GM21717 (cell line): Measurements from ENCODE around the gene ARID4B.
"Not testable (repeated sequence)": the region's sequence is repeated elsewhere in the genome, so short reads cannot be mapped to it uniquely, and the experiment has no call there.

Source experiments
- ATAC-seq: cut with Tn5 transposase; IDR thresholded peaks from one replicate; pipeline ENCODE4 v1.9.1; 2021; ENCODE audit warnings: mild to moderate bottlenecking, moderate library complexity; ENCODE audit not compliant: unreplicated experiment

Gene ARID4B

DNA sequence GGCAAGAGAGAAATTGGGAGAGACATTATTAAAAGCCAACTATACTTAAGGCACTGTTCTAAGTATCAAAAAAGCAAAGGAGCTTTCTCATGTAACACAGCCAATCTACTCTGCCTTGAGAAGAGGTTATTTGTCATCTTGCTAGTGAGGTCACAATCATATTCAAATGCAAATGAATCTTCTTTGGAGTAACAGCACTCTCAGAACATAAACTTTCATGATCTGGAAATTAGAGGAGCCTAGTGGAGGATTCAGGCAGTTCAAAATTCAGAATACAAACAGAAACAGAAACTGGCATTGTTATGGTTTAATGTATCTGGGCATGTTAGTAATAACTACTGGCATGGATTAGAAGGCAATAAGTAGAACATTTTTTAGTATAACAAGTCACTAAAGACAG lies 57.4 kb downstream of the ARID4B start:
- no peak for ATAC-seq

DNA sequence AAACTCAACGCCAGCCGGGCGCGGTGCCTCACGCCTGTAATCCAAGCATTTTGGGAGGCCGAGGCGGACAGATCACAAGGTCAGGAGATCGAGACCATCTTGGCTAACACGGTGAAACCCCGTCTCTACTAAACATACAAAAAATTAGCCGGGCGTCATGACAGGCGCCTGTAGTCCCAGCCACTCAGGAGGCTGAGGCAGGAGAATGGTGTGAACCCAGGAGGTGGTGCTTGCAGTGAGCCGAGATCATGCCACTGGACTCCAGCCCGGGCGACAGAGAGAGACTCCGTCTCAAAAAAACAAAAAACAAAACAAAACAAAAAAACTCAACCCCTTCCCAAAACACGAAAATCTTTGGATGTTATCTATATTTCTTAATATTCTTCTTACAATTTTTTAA lies 58.0 kb downstream of the ARID4B start:
- not testable (repeated sequence) for ATAC-seq

DNA sequence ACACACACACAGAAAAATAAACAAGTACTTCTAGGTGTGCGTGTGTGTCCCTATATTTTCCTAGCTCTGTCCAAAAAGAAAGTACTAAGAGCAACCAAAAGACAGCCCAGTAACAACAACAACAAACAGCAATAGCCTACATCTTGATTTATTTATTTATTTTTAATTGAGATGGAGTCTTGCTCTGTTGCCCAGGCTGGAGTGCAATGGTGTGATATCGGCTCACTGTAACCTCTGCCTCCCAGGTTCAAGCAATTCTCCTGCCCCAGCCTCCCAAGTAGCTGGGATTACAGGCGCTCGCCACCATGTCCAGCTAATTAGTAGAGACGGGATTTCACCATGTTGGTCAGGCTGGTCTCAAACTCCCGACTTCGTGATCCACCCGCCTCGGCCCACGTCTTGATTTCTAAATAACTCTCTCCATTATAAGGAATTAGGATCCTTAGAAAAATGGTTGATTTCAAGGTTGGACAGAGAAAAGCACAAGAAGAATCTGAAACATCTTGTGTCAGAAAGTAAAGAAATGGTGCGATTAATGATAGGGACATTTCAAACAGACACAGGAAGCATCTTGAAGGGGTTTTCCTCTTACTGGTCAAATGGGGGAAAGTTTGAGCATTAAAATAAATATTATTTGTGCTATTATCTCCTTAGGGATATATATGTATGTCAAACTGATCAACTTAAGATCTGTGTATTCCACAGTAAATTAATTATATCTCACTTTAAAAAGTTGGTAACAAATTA lies 59.4 kb downstream of the ARID4B start:
- no peak for ATAC-seq

DNA sequence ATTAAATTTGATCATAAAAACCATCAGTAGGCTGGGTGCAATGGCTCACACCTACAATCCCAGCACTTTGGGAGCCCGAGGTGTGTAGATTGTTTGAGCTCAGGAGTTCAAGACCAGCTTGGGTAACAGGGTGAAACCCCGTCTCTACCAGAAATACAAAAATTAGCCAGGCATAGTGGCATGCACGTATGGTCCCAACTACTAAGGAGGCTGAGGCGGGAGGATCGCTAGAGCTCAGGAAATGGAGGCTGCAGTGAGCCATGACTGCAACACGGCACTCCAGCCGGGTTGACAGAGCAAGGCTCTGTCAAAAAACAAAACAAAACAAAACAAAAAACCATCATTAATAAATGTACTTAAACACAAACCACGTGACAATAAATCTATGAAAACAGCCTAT lies 61.0 kb downstream of the ARID4B start:
- ATAC-seq: no peak

DNA sequence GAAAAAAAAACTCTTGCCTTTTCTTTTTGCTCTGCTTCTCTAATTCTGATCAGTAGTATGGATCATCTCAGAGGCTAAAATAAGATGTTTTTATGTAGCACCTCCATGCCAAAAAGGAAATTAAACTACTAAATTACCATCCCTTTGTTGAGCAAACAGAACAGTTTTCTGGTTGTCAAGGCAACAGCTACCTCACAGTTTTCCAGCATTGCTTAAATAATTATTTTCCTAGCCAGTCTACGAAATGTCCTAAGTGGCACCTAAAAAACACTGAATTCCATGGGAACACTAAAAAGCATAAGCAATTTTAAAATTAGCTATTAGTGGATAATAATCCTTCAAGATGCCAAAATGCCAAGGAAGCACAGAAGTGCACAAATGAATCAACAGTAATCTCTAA lies 61.7 kb downstream of the ARID4B start:
- no peak for ATAC-seq

DNA sequence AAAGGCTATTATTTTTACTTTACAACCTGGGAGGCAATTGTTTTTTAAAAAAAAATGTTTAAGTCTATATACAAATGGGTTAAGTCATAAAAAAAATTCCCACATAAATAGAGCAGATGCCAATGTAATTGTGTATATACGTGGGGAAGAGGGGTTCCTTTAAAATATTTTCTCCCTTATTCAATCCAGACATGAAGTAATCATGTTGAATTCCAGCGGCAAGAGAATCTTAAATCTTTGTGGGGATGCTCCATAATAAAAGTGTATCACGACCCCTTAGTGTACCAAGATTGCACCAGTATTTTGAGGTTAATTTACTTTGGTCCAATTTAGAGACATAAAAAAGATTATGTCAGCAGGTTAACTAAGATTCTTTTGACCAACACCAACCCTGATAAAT lies 62.1 kb downstream of the ARID4B start:
- ATAC-seq: no peak

DNA sequence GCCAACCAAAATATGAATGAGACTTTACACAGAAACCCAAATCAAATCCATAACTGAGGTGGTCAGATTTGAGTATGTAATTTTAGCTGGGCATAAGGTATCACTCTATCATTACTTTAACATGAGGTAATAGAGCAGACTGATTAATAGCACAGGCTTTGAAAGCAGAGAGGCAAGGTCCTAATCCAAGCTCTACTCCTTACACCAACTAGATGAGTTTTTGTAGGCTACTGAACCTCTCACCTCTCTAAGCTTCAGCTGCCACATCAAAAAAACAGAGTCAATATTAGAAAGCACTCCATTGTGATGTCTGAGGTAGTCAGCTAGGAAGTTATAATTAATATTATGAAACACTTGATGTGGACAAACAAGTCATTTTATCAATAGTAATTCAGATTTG lies 63.7 kb downstream of the ARID4B start:
- no peak for ATAC-seq

DNA sequence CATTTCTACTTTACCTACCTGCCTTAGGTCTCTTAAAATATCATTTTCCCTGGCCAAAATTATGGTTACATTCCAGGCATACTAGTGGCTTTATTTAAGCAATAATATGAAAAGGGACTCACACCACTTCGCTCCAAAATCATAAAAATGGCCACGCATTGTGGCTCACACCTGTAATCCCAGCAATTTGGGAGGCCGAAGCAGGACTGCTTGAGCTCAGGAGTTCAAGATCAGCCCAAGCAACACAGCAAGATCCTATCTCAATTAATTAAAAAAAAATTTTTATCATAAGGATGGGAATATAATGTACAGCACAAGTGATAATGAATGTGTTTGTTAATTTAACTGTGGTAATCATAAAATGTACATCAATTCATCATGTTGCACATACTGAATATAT lies 65.4 kb downstream of the ARID4B start:
- ATAC-seq: no peak

DNA sequence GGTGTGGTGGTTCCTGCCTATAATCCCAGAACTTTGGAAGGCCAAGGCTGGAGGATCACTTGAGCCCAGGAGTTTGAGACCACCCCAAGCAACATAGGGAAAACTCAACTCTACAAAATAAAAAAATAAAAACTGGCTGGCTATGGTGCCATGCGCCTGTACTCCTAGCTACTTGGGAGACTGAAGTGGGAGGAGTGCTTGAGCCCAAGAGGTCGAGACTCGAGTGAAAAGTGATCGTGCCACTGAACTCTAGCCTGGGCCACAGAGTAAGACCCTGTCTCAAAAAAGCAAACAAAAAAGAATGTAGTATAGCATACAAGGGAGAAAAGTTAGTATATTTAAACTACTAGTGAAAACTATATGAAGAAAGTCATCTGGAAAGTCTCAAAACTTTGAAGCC lies 66.7 kb downstream of the ARID4B start:
- ATAC-seq: no peak

DNA sequence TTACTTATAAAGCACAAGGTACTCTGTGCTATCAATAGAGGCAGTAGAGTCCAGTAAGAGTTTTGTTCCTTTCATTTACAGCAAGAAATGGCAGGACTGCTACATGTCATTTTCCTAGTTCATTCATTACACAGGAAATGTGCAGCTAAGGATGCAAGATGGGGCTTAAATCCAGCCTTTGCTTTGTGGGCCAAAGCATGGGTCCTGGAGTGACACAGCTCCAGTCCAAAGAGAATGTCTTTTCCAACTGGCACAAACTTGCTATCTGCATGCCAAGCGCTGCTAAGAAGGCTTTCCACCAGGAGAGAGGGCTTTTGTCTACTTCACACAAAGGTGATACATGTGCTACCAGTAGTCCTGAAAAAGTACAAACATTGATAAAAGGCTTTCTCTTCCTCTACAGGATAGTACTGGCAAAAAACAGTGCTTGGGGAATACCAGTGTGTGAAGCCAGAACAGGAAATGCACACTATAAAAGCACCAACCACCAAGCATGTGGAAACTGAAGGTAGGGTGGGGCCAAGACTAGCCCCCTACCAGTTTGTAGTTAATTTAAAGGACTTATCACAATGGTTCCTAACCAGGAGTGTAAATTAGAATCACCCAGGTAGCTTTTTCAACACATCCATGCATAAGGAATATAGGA lies 68.7 kb downstream of the ARID4B start:
- no peak for ATAC-seq

DNA sequence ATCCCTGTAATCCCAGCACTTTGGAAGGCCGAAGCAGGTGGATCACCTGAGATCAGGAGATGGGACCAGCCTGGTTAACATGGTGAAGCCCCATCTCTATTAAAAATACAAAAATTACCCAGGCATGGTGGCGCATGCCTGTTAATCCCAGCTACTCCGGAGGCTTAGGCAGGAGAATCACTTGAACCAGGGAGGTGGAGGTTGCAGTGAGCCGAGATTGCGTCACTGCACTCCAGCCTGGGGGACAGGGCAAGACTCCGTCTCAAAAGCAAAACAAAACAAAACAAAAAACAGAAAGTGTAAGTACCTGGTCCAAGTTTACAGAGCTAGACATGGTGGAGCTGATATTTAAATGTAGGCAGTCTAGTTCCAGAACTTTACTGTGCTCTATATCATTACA lies 69.9 kb downstream of the ARID4B start:
- not testable (repeated sequence) for ATAC-seq

DNA sequence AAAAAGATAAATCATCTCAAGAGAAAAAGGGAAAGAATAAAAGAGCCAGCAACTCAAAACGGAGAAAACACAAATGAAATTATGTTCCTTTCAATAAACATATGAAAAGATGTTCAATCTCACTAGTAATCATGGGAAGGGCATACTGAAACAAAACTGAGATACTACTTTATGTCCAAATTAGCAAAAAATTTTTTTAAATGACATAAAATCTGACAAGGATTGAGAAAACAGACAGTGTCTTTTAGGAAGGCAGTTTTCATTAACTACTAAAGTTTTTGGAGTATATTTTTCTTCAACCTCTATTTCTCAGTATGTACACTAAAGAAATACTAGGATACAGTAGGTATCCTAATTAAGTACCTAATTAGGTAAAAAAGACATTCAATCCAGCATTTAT lies 73.3 kb downstream of the ARID4B start:
- no peak for ATAC-seq

DNA sequence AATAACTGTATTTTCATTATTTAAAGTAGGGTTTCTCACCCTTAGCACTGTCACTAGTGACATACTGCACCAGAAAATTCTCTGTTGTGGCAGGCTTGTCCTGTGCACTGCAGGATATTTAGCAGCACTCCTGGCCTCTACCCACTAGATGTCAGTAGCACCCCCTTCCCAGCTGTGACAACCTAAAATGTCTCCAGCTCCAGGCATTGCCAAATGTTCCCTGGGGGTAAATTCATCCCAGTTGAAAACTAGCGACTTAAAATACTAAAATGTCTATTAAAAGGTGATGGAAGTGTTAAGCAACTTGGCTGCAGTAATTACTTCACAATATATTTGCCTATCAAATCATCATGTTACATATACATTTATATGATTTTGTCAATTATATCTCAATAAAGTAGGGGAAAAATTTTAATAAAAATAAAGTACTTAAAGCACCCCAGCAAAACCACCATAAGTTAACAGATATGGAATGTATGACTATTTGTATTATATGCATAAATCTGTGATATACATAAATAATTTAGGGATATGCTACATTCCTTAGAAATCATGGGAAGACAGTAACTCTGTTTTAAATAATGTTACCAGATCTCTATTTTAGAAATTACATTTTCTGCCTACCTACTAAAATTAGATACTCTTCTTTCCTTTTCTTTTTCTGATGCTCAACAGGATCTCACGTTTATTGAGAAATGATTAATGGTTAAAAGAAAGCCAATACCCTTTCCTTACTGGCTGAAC lies 74.6 kb downstream of the ARID4B start:
- peak; percentile 68 for ATAC-seq

DNA sequence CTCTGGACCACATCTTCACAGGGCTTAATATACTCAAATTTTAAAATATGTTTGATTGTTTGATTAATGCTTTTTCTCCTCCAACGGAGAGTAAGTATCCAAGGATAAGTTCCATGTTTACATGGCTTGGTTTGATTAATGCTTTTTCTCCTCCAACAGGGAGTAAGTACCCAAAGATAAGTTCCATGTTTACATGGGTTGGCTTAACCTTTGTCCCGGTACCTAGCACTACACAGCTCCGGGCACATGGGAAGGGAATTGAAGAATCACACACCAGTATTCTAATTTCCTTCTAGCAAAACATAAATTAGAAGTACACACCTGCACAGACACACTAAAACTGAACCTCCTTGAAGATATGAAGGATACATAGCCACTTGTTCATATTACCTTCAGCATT lies 77.5 kb downstream of the ARID4B start:
- no peak for ATAC-seq

DNA sequence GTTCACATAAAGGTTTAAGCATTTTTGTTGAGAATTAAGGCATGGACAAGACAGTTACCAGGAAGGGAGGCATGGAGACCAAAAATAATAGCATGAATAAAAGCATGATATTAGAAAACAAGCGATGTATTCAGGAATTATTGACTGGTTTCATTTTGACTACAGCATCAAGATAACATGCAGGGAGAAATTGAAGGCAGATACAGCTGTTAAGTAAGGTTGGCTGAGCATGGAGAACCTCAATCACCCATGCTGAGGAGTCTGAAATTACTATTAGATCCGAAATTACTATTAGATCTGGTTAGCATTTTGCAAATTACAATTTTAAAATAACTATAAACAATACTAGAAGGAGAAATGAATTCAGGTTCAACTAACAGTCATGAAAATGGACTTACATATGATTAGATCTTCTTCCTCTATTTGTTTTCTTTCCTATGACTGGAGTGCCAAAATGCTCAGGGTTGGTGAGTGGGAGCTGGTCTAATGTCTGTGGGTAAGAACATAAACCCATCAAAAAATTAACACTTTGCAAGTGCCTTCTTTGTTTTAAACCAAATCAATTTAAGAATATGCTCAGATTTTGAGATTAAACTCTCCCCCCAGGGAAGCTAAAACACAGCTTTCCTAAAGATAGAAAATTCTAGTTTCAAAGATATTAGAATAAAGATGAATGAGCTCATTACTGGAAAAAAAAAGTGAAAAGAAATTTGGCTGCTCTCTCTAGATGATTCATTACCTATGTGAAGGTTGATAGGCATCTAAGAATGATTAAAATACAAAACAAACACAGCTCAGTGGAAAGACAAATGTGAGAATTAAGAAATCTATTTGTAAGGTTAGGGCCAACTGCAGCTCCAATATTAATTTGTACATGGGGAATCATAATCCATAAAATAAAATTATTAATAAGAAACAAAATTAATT lies 81.7 kb downstream of the ARID4B start:
- no peak for ATAC-seq

DNA sequence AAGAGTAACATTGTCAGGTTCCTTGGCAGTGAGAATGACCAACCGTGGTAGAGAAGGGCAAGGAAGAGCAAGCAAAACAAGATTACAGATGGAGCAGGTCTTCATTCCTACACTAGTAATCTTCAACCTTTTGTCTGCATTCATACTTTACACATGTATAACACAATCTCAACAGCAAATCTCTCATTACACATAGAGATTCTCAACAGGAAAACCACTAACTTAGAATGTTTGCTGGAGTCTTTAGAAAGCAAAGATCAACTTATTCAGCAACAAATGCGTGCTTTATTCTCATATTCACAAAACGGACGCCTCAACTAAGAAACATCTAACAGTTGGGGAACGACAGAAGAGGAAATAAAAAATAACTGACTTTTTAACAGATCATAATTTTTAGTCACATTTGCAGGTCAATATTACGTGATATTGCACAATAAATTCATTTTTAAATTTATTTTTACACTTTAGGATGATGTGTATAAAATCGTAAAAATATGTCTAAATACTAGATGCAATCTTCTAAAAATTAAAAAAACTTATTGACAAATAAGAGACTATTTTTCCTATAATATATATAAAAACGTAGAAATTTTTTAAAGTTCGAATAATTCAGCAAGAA lies 82.9 kb downstream of the ARID4B start:
- ATAC-seq: no peak

DNA sequence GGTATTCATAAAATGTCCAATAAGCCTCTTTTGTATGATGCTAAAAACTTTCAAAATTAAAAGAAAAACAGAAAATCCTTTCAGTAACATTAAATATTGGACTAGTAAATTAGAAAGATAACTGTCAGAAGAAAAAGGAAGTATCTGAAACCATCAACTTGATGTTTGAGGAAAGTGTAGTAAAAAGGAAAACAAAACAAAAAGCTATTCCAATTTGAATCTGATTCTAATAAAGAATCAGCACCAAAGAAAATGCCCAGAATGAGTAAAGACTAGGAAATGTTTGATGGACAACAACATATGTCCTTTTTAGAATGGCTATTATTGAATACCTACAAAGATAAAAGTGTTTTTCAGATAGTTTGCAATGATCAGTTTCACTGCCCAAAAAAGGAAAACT lies 87.0 kb downstream of the ARID4B start:
- ATAC-seq: no peak

DNA sequence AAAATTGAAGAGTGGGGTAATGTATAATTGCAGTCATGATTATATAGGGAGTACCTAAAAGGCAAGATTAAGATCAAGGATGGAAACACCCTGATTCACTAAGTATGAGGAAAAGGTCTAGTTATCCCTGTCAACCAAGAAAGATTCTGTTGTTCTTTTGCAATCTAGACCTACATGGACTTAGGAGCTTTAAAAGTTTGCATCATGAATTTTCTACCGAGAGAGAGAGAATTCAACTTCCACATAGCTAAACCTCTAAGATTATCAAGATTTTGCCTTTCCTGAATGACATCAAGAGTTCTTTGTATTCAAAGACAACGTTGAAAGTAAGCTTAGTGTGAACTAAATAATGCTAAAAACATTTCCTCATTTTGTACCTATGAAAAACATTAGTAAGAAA lies 88.1 kb downstream of the ARID4B start:
- no peak for ATAC-seq

DNA sequence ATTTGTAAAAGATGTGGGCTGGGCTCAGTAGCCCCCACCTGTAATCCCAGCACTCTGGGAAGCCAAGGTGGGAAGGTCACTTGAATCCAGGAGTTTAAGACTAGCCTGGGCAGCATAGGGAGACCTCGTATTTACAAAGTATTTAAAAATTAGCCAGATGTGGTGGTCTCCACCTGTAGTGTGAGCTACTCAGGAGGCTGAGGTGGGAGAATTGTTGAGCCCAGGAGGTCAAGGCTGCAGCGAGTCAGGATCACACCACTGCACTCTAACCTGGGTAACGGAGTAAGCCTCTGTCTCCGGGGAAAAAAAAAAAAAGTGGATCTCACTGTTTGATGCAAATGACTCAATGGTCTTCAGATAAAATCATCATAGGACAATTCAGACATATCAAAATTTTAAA lies 89.4 kb downstream of the ARID4B start:
- ATAC-seq: no peak

DNA sequence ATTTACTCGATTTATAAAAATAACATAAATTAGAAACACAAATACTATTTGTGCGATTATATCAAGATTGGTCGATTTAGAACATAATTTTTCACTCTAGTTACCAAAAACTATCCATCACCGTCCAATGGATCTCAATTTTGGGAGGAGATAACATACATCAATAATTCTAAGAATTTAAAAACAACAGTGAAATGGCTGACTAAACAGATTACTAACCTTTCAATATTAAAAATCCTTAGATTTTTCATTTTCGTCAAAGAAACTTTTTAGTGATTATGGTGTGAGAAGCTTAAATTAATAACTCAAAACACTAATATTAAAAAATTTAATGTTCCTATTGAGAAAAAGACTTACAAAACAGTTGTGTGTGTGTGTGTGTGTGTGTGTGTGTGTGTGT lies 91.9 kb downstream of the ARID4B start:
- ATAC-seq: no peak

DNA sequence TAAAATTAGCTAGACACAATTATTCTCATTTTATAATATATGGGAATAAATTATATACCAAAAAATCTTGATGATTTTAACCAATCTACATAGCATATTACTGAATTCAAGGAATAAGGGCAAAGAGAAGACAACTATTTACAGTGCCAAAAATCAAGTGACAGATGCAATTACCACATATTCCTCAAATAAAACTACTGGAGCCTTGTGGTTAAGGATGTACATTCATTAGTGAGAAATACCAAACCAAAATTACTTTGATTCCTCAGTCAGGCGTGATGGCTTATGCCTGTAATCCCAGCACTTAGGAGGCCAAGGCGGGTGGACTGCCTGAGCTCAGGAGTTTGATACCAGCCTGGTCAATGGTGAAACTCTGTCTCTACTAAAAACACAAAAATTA lies 98.1 kb downstream of the ARID4B start:
- no peak for ATAC-seq
